ENCODE results near the gene CBLN3.

DNA sequence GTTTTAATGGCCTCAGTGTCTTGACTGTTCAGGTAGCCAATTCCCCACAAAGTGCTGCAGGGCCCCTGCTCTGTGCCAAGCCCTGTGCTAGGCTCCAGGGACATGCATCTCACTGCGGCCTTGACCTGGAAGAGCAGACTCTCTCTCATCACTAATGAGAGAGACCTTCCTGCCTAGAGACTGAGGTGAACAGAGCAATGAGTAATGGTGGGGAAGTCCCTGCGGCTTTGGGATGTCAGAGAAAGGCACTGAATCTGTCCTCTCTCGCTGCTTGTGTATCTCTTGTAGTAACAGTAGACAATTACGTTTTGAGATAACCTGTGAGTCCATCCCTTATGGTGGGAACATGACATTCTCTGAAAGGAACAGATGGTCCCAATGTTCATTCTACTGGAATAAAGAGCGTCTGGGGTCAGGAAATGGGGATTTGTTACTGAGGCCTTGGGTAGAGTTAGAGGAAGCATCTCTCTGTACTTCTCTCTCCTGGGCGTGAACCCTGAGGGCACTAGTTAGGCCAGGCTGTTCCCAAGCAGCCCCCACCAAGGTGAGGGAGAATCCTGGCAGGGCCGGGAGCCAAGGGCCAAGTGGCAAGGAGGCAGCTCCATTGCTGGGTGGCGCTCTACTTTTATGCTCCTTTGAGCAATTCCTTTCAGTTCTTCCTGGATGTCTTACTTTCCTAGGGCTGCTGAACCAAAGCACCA is 48.0 kb downstream of the CBLN3 start:
- TF ChIP-seq, protein P1, sequence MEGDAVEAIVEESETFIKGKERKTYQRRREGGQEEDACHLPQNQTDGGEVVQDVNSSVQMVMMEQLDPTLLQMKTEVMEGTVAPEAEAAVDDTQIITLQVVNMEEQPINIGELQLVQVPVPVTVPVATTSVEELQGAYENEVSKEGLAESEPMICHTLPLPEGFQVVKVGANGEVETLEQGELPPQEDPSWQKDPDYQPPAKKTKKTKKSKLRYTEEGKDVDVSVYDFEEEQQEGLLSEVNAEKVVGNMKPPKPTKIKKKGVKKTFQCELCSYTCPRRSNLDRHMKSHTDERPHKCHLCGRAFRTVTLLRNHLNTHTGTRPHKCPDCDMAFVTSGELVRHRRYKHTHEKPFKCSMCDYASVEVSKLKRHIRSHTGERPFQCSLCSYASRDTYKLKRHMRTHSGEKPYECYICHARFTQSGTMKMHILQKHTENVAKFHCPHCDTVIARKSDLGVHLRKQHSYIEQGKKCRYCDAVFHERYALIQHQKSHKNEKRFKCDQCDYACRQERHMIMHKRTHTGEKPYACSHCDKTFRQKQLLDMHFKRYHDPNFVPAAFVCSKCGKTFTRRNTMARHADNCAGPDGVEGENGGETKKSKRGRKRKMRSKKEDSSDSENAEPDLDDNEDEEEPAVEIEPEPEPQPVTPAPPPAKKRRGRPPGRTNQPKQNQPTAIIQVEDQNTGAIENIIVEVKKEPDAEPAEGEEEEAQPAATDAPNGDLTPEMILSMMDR (IDR thresholded peaks at IDR 0.05; ENCODE audit: low read depth, low read length, missing input control): no peak
- no peak for TF ChIP-seq RAD21 (IDR thresholded peaks at IDR 0.05)
